ENCODE data around the gene DACT3.
A peak's percentile ranks its signal among the peaks of the same experiment; 100 is the strongest.

Gene DACT3

GRCh38 chr19:46610851-46611770 is 49.9 kb downstream of the DACT3 start:
- DNase-seq (ENCODE audit: low read depth), result peak; percentile 57

GRCh38 chr19:46610413-46610775 is 50.6 kb downstream of the DACT3 start:
- DNase-seq (ENCODE audit: low read depth), result no peak

GRCh38 chr19:46609511-46610412 is 51.2 kb downstream of the DACT3 start:
- DNase-seq (ENCODE audit: low read depth), result no peak

GRCh38 chr19:46608581-46609345 is 52.2 kb downstream of the DACT3 start:
- DNase-seq (ENCODE audit: low read depth), result no peak

GRCh38 chr19:46608178-46608577 is 52.8 kb downstream of the DACT3 start:
- no peak for DNase-seq (ENCODE audit: low read depth)

GRCh38 chr19:46607448-46607841 is 53.5 kb downstream of the DACT3 start:
- no peak for DNase-seq (ENCODE audit: low read depth)

- DNase-seq (ENCODE audit: low read depth), result no peak
These were observed 54.1 kb downstream of the DACT3 start for GRCh38 chr19:46606681-46607447.

GRCh38 chr19:46606019-46606418 is 55.0 kb downstream of the DACT3 start:
- DNase-seq (ENCODE audit: low read depth), result no peak

- no peak for DNase-seq (ENCODE audit: low read depth)
These were observed 55.6 kb downstream of the DACT3 start for GRCh38 chr19:46605356-46605821.

- DNase-seq (ENCODE audit: low read depth), result no peak
These were observed 56.1 kb downstream of the DACT3 start for GRCh38 chr19:46604781-46605355.

- no peak for DNase-seq (ENCODE audit: low read depth)
These were observed 57.2 kb downstream of the DACT3 start for GRCh38 chr19:46603752-46604231.

GRCh38 chr19:46603195-46603637 is 57.8 kb downstream of the DACT3 start:
- DNase-seq (ENCODE audit: low read depth), result no peak

GRCh38 chr19:46602392-46603194 is 58.4 kb downstream of the DACT3 start:
- DNase-seq (ENCODE audit: low read depth), result peak; percentile 38

- no peak for DNase-seq (ENCODE audit: low read depth)
These were observed 59.4 kb downstream of the DACT3 start, which contains the start of gene CALM3 for GRCh38 chr19:46601318-46602224. CALM3 (plus strand) TSS chr19:46601330; CDS start chr19:46601435, 105 bp downstream.

- peak; percentile 93 for DNase-seq (ENCODE audit: low read depth)
These were observed 60.3 kb downstream of the DACT3 start for GRCh38 chr19:46600384-46601317.

- DNase-seq (ENCODE audit: low read depth), result no peak
These were observed 61.1 kb downstream of the DACT3 start for GRCh38 chr19:46599716-46600373.

GRCh38 chr19:46598372-46598917 is 62.5 kb downstream of the DACT3 start:
- no peak for DNase-seq (ENCODE audit: low read depth)

Data from EH (cell line).